ENCODE results near the gene TMSB4X.
"Not testable (repeated sequence)": the region's sequence is repeated elsewhere in the genome, so short reads cannot be mapped to it uniquely, and the experiment has no call there.

DNA sequence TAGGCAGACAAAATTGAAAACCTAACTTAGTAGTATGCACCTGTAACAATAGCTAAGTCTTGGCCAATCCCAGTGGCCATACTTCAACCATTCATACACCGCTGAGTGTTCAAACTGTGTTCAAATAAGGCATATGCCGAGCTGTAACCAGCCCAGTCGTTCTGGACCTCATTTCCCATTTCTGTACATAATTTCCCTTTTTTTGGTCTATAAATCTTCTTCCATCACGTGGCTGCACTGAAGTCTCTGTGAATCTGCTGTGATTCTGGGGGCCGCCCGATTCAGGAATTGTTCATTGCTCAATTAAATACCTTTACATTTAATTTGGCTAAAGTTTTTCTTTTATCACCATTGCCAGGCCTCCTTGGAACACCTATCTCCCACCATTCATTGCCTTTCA, 41.8 kb downstream of the TMSB4X start:
- TF ChIP-seq, protein P1, sequence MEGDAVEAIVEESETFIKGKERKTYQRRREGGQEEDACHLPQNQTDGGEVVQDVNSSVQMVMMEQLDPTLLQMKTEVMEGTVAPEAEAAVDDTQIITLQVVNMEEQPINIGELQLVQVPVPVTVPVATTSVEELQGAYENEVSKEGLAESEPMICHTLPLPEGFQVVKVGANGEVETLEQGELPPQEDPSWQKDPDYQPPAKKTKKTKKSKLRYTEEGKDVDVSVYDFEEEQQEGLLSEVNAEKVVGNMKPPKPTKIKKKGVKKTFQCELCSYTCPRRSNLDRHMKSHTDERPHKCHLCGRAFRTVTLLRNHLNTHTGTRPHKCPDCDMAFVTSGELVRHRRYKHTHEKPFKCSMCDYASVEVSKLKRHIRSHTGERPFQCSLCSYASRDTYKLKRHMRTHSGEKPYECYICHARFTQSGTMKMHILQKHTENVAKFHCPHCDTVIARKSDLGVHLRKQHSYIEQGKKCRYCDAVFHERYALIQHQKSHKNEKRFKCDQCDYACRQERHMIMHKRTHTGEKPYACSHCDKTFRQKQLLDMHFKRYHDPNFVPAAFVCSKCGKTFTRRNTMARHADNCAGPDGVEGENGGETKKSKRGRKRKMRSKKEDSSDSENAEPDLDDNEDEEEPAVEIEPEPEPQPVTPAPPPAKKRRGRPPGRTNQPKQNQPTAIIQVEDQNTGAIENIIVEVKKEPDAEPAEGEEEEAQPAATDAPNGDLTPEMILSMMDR (IDR thresholded peaks at IDR 0.05) = not testable (repeated sequence)
- TF ChIP-seq NFIC (IDR thresholded peaks at IDR 0.05; ENCODE audit: borderline replicate concordance); RFX5 (IDR thresholded peaks at IDR 0.05; ENCODE audit: low read length); EP300 (IDR thresholded peaks at IDR 0.05; ENCODE audit: borderline replicate concordance in 1 of 2, low read depth in 1 of 2, low read length in 1 of 2); TAF1 (IDR thresholded peaks at IDR 0.05; ENCODE audit: borderline replicate concordance, low read depth, low read length); GABPA (IDR thresholded peaks at IDR 0.05; ENCODE audit: low read depth); FOSL2 (IDR thresholded peaks at IDR 0.05; ENCODE audit: borderline replicate concordance, low read depth); FOXM1 (IDR thresholded peaks at IDR 0.05; ENCODE audit: low read depth); POLR2AphosphoS5 (IDR thresholded peaks at IDR 0.05; ENCODE audit: low read depth, low read length); SIN3A (IDR thresholded peaks at IDR 0.05; ENCODE audit: borderline replicate concordance, low read depth, low read length); MXI1 (IDR thresholded peaks at IDR 0.05; ENCODE audit: low read depth, low read length); RAD21 (IDR thresholded peaks at IDR 0.05; ENCODE audit: low read length): not testable (repeated sequence)
- TF ChIP-seq, protein P2, sequence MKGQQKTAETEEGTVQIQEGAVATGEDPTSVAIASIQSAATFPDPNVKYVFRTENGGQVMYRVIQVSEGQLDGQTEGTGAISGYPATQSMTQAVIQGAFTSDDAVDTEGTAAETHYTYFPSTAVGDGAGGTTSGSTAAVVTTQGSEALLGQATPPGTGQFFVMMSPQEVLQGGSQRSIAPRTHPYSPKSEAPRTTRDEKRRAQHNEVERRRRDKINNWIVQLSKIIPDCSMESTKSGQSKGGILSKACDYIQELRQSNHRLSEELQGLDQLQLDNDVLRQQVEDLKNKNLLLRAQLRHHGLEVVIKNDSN (IDR thresholded peaks at IDR 0.05; ENCODE audit: borderline replicate concordance, low read depth) = not testable (repeated sequence)
